IPS-11a (cell line): ENCODE data around the gene ZNF385B.

Source experiments
- H3K4me3 ChIP-seq: one replicate; pipeline ENCODE4 v1.5.1; 2013; ENCODE audit warnings: low read depth, low read length, control low read depth

ZNF385B gene

GRCh38 chr2:179559108-179559806 lies 302.2 kb downstream of the ZNF385B start:
- no peak overlapping the region for H3K4me3 ChIP-seq

GRCh38 chr2:179558010-179558934 lies 303.1 kb downstream of the ZNF385B start:
- H3K4me3 ChIP-seq: no peak overlapping the region

- H3K4me3 ChIP-seq: no peak overlapping the region
Measured at GRCh38 chr2:179556425-179556824, 305.0 kb downstream of the ZNF385B start.

GRCh38 chr2:179555691-179556283 lies 305.6 kb downstream of the ZNF385B start:
- no peak overlapping the region for H3K4me3 ChIP-seq

- H3K4me3 ChIP-seq: no peak overlapping the region
Measured at GRCh38 chr2:179554639-179555386, 306.6 kb downstream of the ZNF385B start.

GRCh38 chr2:179553382-179553781 lies 308.0 kb downstream of the ZNF385B start:
- H3K4me3 ChIP-seq: no peak overlapping the region

GRCh38 chr2:179551539-179552045 lies 309.8 kb downstream of the ZNF385B start:
- no peak overlapping the region for H3K4me3 ChIP-seq

GRCh38 chr2:179550849-179551248 lies 310.6 kb downstream of the ZNF385B start:
- no peak overlapping the region for H3K4me3 ChIP-seq

GRCh38 chr2:179550214-179550613 lies 311.2 kb downstream of the ZNF385B start:
- H3K4me3 ChIP-seq: no peak overlapping the region

- H3K4me3 ChIP-seq: no peak overlapping the region
Measured at GRCh38 chr2:179546656-179547055, 314.8 kb downstream of the ZNF385B start.

- no peak overlapping the region for H3K4me3 ChIP-seq
Measured at GRCh38 chr2:179545024-179545423, 316.4 kb downstream of the ZNF385B start.

GRCh38 chr2:179543361-179543901 lies 318.0 kb downstream of the ZNF385B start:
- no peak overlapping the region for H3K4me3 ChIP-seq

- no peak overlapping the region for H3K4me3 ChIP-seq
Measured at GRCh38 chr2:179541586-179541985, 319.8 kb downstream of the ZNF385B start.

GRCh38 chr2:179539124-179539511 lies 322.3 kb downstream of the ZNF385B start:
- no peak overlapping the region for H3K4me3 ChIP-seq

GRCh38 chr2:179538406-179539123 lies 322.8 kb downstream of the ZNF385B start:
- no peak overlapping the region for H3K4me3 ChIP-seq

- H3K4me3 ChIP-seq: no peak overlapping the region
Measured at GRCh38 chr2:179536185-179536584, 325.2 kb downstream of the ZNF385B start.

GRCh38 chr2:179533875-179534274 lies 327.5 kb downstream of the ZNF385B start:
- no peak overlapping the region for H3K4me3 ChIP-seq

GRCh38 chr2:179532863-179533278 lies 328.5 kb downstream of the ZNF385B start:
- no peak overlapping the region for H3K4me3 ChIP-seq

- H3K4me3 ChIP-seq: no peak overlapping the region
Measured at GRCh38 chr2:179528576-179529069, 332.8 kb downstream of the ZNF385B start.

- no peak overlapping the region for H3K4me3 ChIP-seq
Measured at GRCh38 chr2:179525340-179525739, 336.1 kb downstream of the ZNF385B start.
